DND-41 (cell line): ENCODE results near the gene DOCK3.
"Not testable (repeated sequence)": the region's sequence is repeated elsewhere in the genome, so short reads cannot be mapped to it uniquely, and the experiment has no call there.

Source experiments
- ATAC-seq: fragments of 200-7000 bp; cut with Tn5 transposase; 3 replicates; pipeline ENCODE4 v1.9.1; 2021; ENCODE audit warnings: low read depth; ENCODE audit not compliant: insufficient read depth
- DNase-seq: peaks from one replicate; pipeline ENCODE4 v3.0.0-alpha.2; 2020
- H2AFZ ChIP-seq: 2 replicates; pipeline ENCODE4 v1.6.0; 2012; ENCODE audit warnings: low read depth, low read length
- H3K27ac ChIP-seq: 2 replicates; pipeline ENCODE4 v1.5.1; 2012; ENCODE audit warnings: low read length, inconsistent platforms
- H3K27me3 ChIP-seq: fragments of 200-600 bp; sonication (generic); 2 replicates; pipeline ENCODE4 v1.6.0; 2012; ENCODE audit warnings: low read length, mild to moderate bottlenecking, inconsistent platforms; ENCODE audit not compliant: insufficient read depth, poor library complexity
- H3K36me3 ChIP-seq: 2 replicates; pipeline ENCODE4 v1.5.1; 2012; ENCODE audit warnings: low read length, inconsistent platforms; ENCODE audit not compliant: insufficient read depth
- H3K4me1 ChIP-seq: 2 replicates; pipeline ENCODE4 v1.5.1; 2012; ENCODE audit warnings: mild to moderate bottlenecking, low read length; ENCODE audit not compliant: insufficient read depth
- H3K4me2 ChIP-seq: 2 replicates; pipeline ENCODE4 v1.6.0; 2012; ENCODE audit warnings: mild to moderate bottlenecking, moderate library complexity, low read length, inconsistent platforms; ENCODE audit not compliant: insufficient read depth
- H3K4me3 ChIP-seq, 2 experiments: fragments of 200-600 bp in 1 of 2; shearing (Covaris generic) in 1 of 2; 2 replicates each; pipeline ENCODE4 v1.5.1; 2012 to 2016; ENCODE audit warnings: inconsistent platforms in 2 of 2, low read length in 2 of 2, mild to moderate bottlenecking in 2 of 2, low read depth in 1 of 2, moderate library complexity in 1 of 2
- H3K79me2 ChIP-seq: 2 replicates; pipeline ENCODE4 v1.6.0; 2012; ENCODE audit warnings: low read length, inconsistent platforms; ENCODE audit not compliant: insufficient read depth
- H3K9ac ChIP-seq: 2 replicates; pipeline ENCODE4 v1.6.0; 2012; ENCODE audit warnings: low read depth, mild to moderate bottlenecking, inconsistent platforms, low read length, moderate library complexity
- H3K9me3 ChIP-seq: 2 replicates; pipeline ENCODE4 v1.5.1; 2012; ENCODE audit warnings: low read length, moderate library complexity, mild to moderate bottlenecking, inconsistent platforms; ENCODE audit not compliant: insufficient read depth, severe bottlenecking
- H4K20me1 ChIP-seq: 2 replicates; pipeline ENCODE4 v1.6.0; 2012; ENCODE audit warnings: low read length; ENCODE audit not compliant: insufficient read depth
- EZH2 ChIP-seq: IDR thresholded peaks from 3 replicates; pipeline ENCODE4 v1.6.1; 2012; ENCODE audit warnings: borderline replicate concordance, low read depth, mild to moderate bottlenecking, moderate library complexity, low read length, inconsistent platforms; ENCODE audit not compliant: severe bottlenecking
- TF ChIP-seq, protein P1 (sequence below): IDR thresholded peaks from 2 replicates; pipeline ENCODE4 v1.5.1; 2012; ENCODE audit warnings: borderline replicate concordance, low read length, moderate library complexity, mild to moderate bottlenecking; ENCODE audit not compliant: poor library complexity, severe bottlenecking; ENCODE audit errors: extremely low read depth

The DOCK3 gene

DNA sequence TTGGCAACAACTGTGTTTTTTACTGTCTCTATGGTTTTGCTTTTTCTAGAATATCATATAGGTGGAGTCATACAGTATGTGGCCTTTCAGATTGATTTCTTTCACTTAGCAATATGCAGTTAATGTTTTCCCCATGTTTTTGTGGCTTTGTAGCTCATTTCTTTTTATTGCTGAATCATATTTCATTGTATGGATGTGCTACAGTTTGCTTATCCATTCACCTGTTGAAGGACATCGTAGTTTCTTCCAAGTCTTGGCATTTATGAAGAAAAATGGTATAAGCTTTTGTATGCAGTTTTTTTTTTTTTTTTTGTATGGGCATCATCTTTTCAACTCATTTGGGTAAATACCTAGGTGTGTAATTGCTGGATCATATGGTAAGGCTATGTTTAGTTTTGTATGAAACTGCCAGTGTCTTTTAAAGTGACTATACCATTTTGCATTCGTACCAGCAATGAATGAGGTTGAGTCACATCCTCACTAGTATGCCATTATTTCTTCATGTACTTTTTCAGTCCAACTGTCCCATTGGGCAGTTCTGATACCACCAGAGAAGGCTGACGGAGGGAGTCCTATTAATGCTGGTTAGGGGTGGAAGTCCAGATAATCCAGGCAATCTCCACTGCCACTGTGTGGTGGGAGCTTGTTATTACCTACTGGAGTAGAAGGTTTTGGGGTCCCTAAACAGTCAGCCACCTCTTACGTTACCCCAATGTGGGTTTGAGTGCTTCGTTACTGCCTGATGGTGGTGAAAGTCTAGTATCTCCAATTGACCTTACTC is 210.5 kb downstream of the DOCK3 start:
- Histone ChIP-seq H3K79me2 (no peaks in the 10 kb centered on the region), H2AFZ (no peak overlapping the region), H3K27ac (no peak overlapping the region), H3K4me2 (no peak overlapping the region), H4K20me1 (no peaks in the 10 kb centered on the region), H3K27me3 (no peaks in the 10 kb centered on the region), H3K4me3 (no peak overlapping the region), H3K36me3 (no peaks in the 10 kb centered on the region), H3K4me1 (no peaks in the 10 kb centered on the region), H3K9ac (no peak overlapping the region), H3K9me3 (no peaks in the 10 kb centered on the region)
- no peak for ATAC-seq
- TF ChIP-seq, protein P1, sequence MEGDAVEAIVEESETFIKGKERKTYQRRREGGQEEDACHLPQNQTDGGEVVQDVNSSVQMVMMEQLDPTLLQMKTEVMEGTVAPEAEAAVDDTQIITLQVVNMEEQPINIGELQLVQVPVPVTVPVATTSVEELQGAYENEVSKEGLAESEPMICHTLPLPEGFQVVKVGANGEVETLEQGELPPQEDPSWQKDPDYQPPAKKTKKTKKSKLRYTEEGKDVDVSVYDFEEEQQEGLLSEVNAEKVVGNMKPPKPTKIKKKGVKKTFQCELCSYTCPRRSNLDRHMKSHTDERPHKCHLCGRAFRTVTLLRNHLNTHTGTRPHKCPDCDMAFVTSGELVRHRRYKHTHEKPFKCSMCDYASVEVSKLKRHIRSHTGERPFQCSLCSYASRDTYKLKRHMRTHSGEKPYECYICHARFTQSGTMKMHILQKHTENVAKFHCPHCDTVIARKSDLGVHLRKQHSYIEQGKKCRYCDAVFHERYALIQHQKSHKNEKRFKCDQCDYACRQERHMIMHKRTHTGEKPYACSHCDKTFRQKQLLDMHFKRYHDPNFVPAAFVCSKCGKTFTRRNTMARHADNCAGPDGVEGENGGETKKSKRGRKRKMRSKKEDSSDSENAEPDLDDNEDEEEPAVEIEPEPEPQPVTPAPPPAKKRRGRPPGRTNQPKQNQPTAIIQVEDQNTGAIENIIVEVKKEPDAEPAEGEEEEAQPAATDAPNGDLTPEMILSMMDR: peak; percentile 27
- no peak for TF ChIP-seq EZH2
- no peak for DNase-seq

DNA sequence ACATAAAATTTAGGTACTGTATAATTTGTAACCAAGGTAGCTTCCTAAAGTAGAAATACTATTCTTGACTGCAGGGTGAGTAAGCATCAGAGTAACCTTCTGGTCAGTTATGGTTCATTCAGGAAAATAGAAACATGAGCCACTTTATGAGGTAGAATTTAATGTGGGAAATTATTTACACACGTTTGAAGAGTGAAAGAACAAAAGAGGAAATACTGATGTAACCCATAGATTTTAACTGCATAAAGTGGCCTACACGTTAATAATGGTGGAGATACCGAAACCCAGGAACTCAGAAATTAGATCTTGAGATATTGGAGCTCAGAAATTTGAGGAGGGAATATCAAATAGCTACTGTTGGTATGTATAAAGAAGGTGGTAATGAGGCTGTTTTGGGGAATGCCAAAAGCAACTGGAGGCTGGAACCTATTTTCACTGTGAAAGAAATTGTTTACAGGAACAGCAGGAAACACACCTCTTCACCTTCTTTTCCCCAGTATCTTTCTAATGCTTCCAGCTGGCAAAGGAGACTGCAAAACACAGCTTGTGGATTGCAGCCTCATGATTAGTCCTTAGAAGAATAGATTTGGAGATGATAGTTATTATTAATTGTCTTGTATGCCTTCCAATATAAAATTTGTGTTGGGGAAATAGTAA is 216.1 kb downstream of the DOCK3 start:
- no peak for DNase-seq
- H3K4me1 ChIP-seq: no peaks in the 10 kb centered on the region
- H3K4me2 ChIP-seq: no peak overlapping the region
- H3K27me3 ChIP-seq: peaks cover 11% of the 10 kb centered on the region
- H3K9me3 ChIP-seq: no peaks in the 10 kb centered on the region
- H3K79me2 ChIP-seq: no peaks in the 10 kb centered on the region
- no peak overlapping the region for H2AFZ ChIP-seq
- no peaks in the 10 kb centered on the region for H3K36me3 ChIP-seq
- no peak for ATAC-seq
- no peak overlapping the region for H3K27ac ChIP-seq
- no peak overlapping the region for H3K4me3 ChIP-seq
- no peaks in the 10 kb centered on the region for H4K20me1 ChIP-seq
- TF ChIP-seq EZH2: no peak
- TF ChIP-seq, protein P1: no peak
- H3K9ac ChIP-seq: no peak overlapping the region

DNA sequence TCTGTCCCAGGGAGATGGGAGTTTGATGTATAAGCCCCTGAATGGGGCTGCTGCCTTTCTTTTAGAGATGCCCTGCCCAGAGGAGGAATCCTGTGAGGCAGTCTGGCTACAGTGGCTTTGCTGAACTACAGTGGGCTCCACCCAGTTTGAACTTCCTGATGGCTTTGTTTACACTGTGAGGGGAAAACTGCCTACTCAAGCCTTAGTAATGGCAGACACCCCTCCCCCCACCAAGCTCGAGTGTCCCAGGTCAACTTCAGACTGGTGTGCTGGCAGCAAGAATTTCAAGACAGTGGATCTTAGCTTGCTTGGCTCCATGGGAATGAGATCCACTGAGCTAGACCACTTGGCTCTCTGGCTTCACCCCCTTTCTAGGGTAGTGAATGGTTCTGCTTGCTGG is 226.4 kb downstream of the DOCK3 start:
- H3K27me3 ChIP-seq, ATAC-seq, H3K79me2 ChIP-seq, H3K27ac ChIP-seq, H4K20me1 ChIP-seq, H3K4me3 ChIP-seq, H3K4me2 ChIP-seq, DNase-seq, H3K9ac ChIP-seq, H3K36me3 ChIP-seq, H3K9me3 ChIP-seq, H3K4me1 ChIP-seq, H2AFZ ChIP-seq: not testable (repeated sequence)

DNA sequence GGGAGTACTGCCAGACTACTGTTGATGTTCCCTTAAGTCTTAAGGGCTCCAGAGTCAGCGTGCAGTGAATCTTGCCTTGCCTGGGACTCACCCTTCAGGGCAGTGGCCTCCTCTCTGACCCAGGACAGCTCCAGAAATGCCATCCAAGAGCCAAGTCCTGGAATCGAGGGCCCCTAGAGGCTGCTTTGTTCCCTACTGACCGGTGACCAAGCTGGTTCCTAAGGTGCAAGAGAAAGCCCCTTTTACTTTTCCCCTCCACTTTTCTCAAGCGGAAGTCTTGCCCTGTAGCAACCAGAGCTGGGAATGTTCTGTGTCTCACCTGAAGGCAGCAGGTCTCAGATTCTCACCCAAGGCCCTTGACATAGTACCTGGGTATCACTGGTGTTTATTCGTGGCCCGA is 238.0 kb downstream of the DOCK3 start:
- DNase-seq: no peak
- ATAC-seq: no peak
- no peak overlapping the region for H3K4me3 ChIP-seq
- no peaks in the 10 kb centered on the region for H3K9me3 ChIP-seq
- H3K4me1 ChIP-seq: no peaks in the 10 kb centered on the region
- no peak overlapping the region for H2AFZ ChIP-seq
- H3K4me2 ChIP-seq: no peak overlapping the region
- H3K36me3 ChIP-seq: no peaks in the 10 kb centered on the region
- no peak overlapping the region for H3K9ac ChIP-seq
- H3K27me3 ChIP-seq: peaks cover 3% of the 10 kb centered on the region
- no peaks in the 10 kb centered on the region for H3K79me2 ChIP-seq
- TF ChIP-seq, protein P1: no peak
- no peak for TF ChIP-seq EZH2
- H3K27ac ChIP-seq: no peak overlapping the region
- no peaks in the 10 kb centered on the region for H4K20me1 ChIP-seq
